ENCODE data around the gene CCDC86. TPM values are rescaled to one million over a fixed set of nuclear protein-coding genes. Genes with fewer than 3 reads are reported as not detected.

CCDC86 gene
- total RNA-seq, 1 donor from 2014 or later: 3.3 TPM

DNA sequence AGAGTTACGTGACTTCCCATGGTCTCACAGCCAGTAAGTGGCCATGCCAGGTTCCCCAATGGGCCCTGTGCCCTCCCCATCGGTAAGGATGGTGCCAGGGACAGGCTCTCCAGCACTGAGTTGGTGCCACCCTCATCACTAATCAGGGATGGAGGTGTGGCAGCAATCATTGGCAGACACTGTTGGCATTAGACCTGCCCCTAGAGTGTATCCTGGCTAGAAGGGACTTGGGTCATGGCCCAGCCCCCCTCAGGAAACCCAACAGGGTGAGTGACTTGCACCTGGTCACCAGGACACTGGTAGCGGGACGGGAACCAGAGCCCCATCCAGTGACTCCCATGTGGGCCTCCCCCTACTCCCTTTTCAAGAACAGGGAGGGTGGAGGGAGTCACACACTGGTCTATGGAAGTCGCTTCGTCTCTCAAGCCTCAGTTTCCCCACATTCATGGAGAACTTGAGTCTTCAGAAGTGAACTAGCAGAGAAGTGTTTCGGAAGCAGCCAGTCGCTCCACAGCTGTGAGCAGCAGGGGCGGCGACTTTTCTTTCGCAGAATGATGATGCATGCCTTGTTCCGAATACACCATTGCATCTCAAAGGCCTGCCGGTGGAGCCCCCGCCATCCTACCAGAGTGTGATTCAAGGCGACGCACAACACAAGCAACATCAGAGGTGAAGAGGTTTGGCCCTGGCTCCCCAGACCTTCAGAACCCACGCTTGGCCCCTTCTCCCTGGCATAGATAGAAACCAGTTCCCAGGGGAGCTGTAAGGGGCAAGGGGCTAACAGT lies 43.9 kb upstream of the CCDC86 start:
- Histone ChIP-seq H3K27ac (no peak overlapping the region), H3K79me2 (ENCODE audit: low read depth) (no peaks in the 10 kb centered on the region), H3K4me2 (no peak overlapping the region), H3K36me3 (no peaks in the 10 kb centered on the region), H3K27me3 (peaks cover 7% of the 10 kb centered on the region), H3F3A (ENCODE audit: low read depth) (no peaks in the 10 kb centered on the region), H3K9ac (no peak overlapping the region), H3K4me3 (no peak overlapping the region), H3K4me1 (no peaks in the 10 kb centered on the region), H3K9me3 (ENCODE audit: low read depth) (no peaks in the 10 kb centered on the region), H2AFZ (replicated peaks) (no peak overlapping the region), H4K20me1 (ENCODE audit: low read depth) (no peaks in the 10 kb centered on the region)
- TF ChIP-seq EZH2 (IDR thresholded peaks at IDR 0.05) (no peak), EZH2phosphoT487 (IDR thresholded peaks at IDR 0.05) (no peak), CTCF (IDR thresholded peaks at IDR 0.05) (no peak)
- Mint-ChIP-seq H3K36me3 (no peaks in the 10 kb centered on the region), H3K27me3 (ENCODE audit: insufficient read depth, low read depth) (peaks cover 15% of the 10 kb centered on the region), H3K4me1 (no peaks in the 10 kb centered on the region), H3K27ac (no peak overlapping the region), H3K9me3 (no peaks in the 10 kb centered on the region), H3K4me3 (no peak overlapping the region)
- no peak for DNase-seq (ENCODE audit: low spot score)

GRCh38 chr11:60798631-60799030 lies 43.3 kb upstream of the CCDC86 start:
- Mint-ChIP-seq H3K4me3 (no peak overlapping the region), H3K27ac (no peak overlapping the region), H3K27me3 (ENCODE audit: insufficient read depth, low read depth) (peaks cover 13% of the 10 kb centered on the region), H3K9me3 (no peaks in the 10 kb centered on the region), H3K36me3 (no peaks in the 10 kb centered on the region), H3K4me1 (no peaks in the 10 kb centered on the region)
- Histone ChIP-seq H3K4me1 (no peaks in the 10 kb centered on the region), H3K4me3 (no peak overlapping the region), H3K27ac (no peak overlapping the region), H3F3A (ENCODE audit: low read depth) (no peaks in the 10 kb centered on the region), H2AFZ (replicated peaks) (no peak overlapping the region), H3K4me2 (no peak overlapping the region), H4K20me1 (ENCODE audit: low read depth) (no peaks in the 10 kb centered on the region), H3K27me3 (peaks cover 7% of the 10 kb centered on the region), H3K36me3 (no peaks in the 10 kb centered on the region), H3K9ac (no peak overlapping the region), H3K9me3 (ENCODE audit: low read depth) (no peaks in the 10 kb centered on the region), H3K79me2 (ENCODE audit: low read depth) (no peaks in the 10 kb centered on the region)
- TF ChIP-seq EZH2 (IDR thresholded peaks at IDR 0.05): no peak
- no peak for TF ChIP-seq CTCF (IDR thresholded peaks at IDR 0.05)
- no peak for TF ChIP-seq EZH2phosphoT487 (IDR thresholded peaks at IDR 0.05)
- no peak for DNase-seq (ENCODE audit: low spot score)

DNA sequence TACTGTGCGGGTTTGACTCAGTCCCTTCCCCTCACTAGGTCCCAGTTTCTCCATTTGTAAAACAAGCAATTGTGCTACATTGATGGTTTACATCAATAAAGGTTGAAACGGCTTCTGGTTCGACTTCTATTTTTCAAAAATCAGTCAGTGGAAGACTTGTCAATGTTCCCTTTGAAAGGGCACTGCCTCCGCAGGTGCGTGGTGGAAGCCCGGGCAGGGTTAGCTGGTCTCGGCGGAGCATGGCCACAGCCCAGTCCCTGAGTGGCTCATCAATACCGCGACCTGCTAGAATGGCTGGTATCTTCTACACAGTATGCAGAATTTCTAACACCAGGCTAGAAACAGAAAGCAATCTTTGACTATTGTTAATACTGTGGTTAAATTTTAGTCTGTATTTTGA lies 40.7 kb upstream of the CCDC86 start:
- Mint-ChIP-seq H3K36me3 (no peaks in the 10 kb centered on the region), H3K4me1 (no peaks in the 10 kb centered on the region), H3K4me3 (no peak overlapping the region), H3K27ac (no peak overlapping the region), H3K9me3 (no peaks in the 10 kb centered on the region), H3K27me3 (ENCODE audit: insufficient read depth, low read depth) (peaks cover 6% of the 10 kb centered on the region)
- no peaks in the 10 kb centered on the region for H3K36me3 ChIP-seq
- H3K27ac ChIP-seq: no peak overlapping the region
- no peaks in the 10 kb centered on the region for H3K79me2 ChIP-seq (ENCODE audit: low read depth)
- no peaks in the 10 kb centered on the region for H4K20me1 ChIP-seq (ENCODE audit: low read depth)
- TF ChIP-seq CTCF (IDR thresholded peaks at IDR 0.05): no peak
- TF ChIP-seq EZH2phosphoT487 (IDR thresholded peaks at IDR 0.05): no peak
- no peak for TF ChIP-seq EZH2 (IDR thresholded peaks at IDR 0.05)
- no peak overlapping the region for H3K4me3 ChIP-seq
- no peaks in the 10 kb centered on the region for H3K4me1 ChIP-seq
- H3K9ac ChIP-seq: no peak overlapping the region
- H3K9me3 ChIP-seq (ENCODE audit: low read depth): no peaks in the 10 kb centered on the region
- no peak overlapping the region for H2AFZ ChIP-seq (replicated peaks)
- peaks cover 7% of the 10 kb centered on the region for H3K27me3 ChIP-seq
- H3K4me2 ChIP-seq: no peak overlapping the region
- DNase-seq (ENCODE audit: low spot score): no peak
- no peaks in the 10 kb centered on the region for H3F3A ChIP-seq (ENCODE audit: low read depth)
